HG02610 (cell line): ENCODE results near the gene SATB2.

Experiments used
- ATAC-seq: cut with Tn5 transposase; IDR thresholded peaks from one replicate; pipeline ENCODE4 v1.9.1; 2021; ENCODE audit warnings: mild to moderate bottlenecking, moderate library complexity; ENCODE audit not compliant: unreplicated experiment

Gene SATB2

GRCh38 chr2:199409759-199410529, 47.8 kb downstream of the SATB2 start:
- no peak for ATAC-seq

GRCh38 chr2:199407421-199407820, 50.3 kb downstream of the SATB2 start:
- no peak for ATAC-seq

- ATAC-seq: no peak
Observed at GRCh38 chr2:199405241-199405640, 52.5 kb downstream of the SATB2 start.

GRCh38 chr2:199404841-199405240, 52.9 kb downstream of the SATB2 start:
- no peak for ATAC-seq

GRCh38 chr2:199395311-199395710, 62.4 kb downstream of the SATB2 start:
- ATAC-seq: no peak

- no peak for ATAC-seq
Observed at GRCh38 chr2:199392363-199392762, 65.4 kb downstream of the SATB2 start.

GRCh38 chr2:199388728-199389268, 68.9 kb downstream of the SATB2 start:
- no peak for ATAC-seq

- no peak for ATAC-seq
Observed at GRCh38 chr2:199384043-199384442, 73.7 kb downstream of the SATB2 start.

- no peak for ATAC-seq
Observed at GRCh38 chr2:199383021-199383420, 74.7 kb downstream of the SATB2 start.

GRCh38 chr2:199382091-199382490, 75.6 kb downstream of the SATB2 start:
- no peak for ATAC-seq

GRCh38 chr2:199381531-199381930, 76.2 kb downstream of the SATB2 start:
- no peak for ATAC-seq

- no peak for ATAC-seq
Observed at GRCh38 chr2:199378948-199379650, 78.6 kb downstream of the SATB2 start.

- ATAC-seq: no peak
Observed at GRCh38 chr2:199370150-199370780, 87.5 kb downstream of the SATB2 start.

GRCh38 chr2:199366406-199366805, 91.3 kb downstream of the SATB2 start:
- ATAC-seq: no peak

GRCh38 chr2:199364153-199364552, 93.6 kb downstream of the SATB2 start:
- no peak for ATAC-seq

- no peak for ATAC-seq
Observed at GRCh38 chr2:199356412-199356811, 101.3 kb downstream of the SATB2 start.

GRCh38 chr2:199348871-199349270, 108.9 kb downstream of the SATB2 start:
- no peak for ATAC-seq

- no peak for ATAC-seq
Observed at GRCh38 chr2:199344012-199344411, 113.7 kb downstream of the SATB2 start.

- no peak for ATAC-seq
Observed at GRCh38 chr2:199342334-199342733, 115.4 kb downstream of the SATB2 start.

- ATAC-seq: no peak
Observed at GRCh38 chr2:199341123-199341522, 116.6 kb downstream of the SATB2 start.

GRCh38 chr2:199339891-199340605, 117.7 kb downstream of the SATB2 start:
- ATAC-seq: no peak
